GM12891 (cell line): ENCODE results near the gene CSF3.
A peak's percentile ranks its signal among the peaks of the same experiment; 100 is the strongest.

ENCODE experiments used
- DNase-seq: peaks from one replicate; pipeline ENCODE4 v3.0.0; 2011; ENCODE audit warnings: low spot score; ENCODE audit not compliant: insufficient read length
- FAIRE-seq: peaks from 2 replicates; lab custom pipeline; 2011; peaks lifted over from hg19 to GRCh38; lab: Jason Lieb, UNC
- PAX5 ChIP-seq: IDR thresholded peaks from 2 replicates; pipeline ENCODE4 v1.6.1; 2011; ENCODE audit warnings: low read length, moderate library complexity, mild to moderate bottlenecking; ENCODE audit not compliant: insufficient read depth, severe bottlenecking
- POLR2A ChIP-seq: IDR thresholded peaks from 2 replicates; pipeline ENCODE4 v1.6.1; 2011; ENCODE audit warnings: low read depth, low read length, control low read depth
- POLR2AphosphoS5 ChIP-seq: IDR thresholded peaks from 2 replicates; pipeline ENCODE4 v1.6.1; 2011; ENCODE audit warnings: low read depth, low read length, control low read depth
- POU2F2 ChIP-seq: IDR thresholded peaks from 2 replicates; pipeline ENCODE4 v1.6.1; 2011; ENCODE audit warnings: low read depth, mild to moderate bottlenecking, control low read depth, low read length, moderate library complexity
- SPI1 ChIP-seq: IDR thresholded peaks from 2 replicates; pipeline ENCODE4 v1.6.1; 2011; ENCODE audit warnings: low read depth, low read length, control low read depth
- TAF1 ChIP-seq: IDR thresholded peaks from 2 replicates; pipeline ENCODE4 v1.6.1; 2011; ENCODE audit warnings: low read depth, low read length, control low read depth

Gene CSF3

GRCh38 chr17:39975801-39976200, 39.4 kb upstream of the CSF3 start:
- TF ChIP-seq POLR2A (no peak), TAF1 (no peak), POLR2AphosphoS5 (no peak), PAX5 (no peak), POU2F2 (no peak), SPI1 (no peak)
- FAIRE-seq (no peak), DNase-seq (no peak)

- DNase-seq, result no peak
- no peak for FAIRE-seq
- TF ChIP-seq TAF1, result no peak
- TF ChIP-seq POLR2AphosphoS5, result no peak
- TF ChIP-seq PAX5, result no peak
- no peak for TF ChIP-seq SPI1
- TF ChIP-seq POU2F2, result no peak
- no peak for TF ChIP-seq POLR2A
These were observed 36.1 kb upstream of the CSF3 start for GRCh38 chr17:39979016-39979670.

GRCh38 chr17:39979893-39980350, 35.3 kb upstream of the CSF3 start:
- DNase-seq, result no peak
- 0 out of 2 replicates have a peak, but pooled peaks have one; percentile 12 for TF ChIP-seq POU2F2
- no peak for TF ChIP-seq PAX5
- no peak for TF ChIP-seq POLR2AphosphoS5
- 0 out of 2 replicates have a peak, but pooled peaks have one; percentile 23 for TF ChIP-seq SPI1
- TF ChIP-seq TAF1, result no peak
- no peak for TF ChIP-seq POLR2A
- FAIRE-seq, result peak; percentile 35

GRCh38 chr17:39980351-39981206, 34.7 kb upstream of the CSF3 start, which contains the start of gene PSMD3:
Gene PSMD3, plus strand, starts transcription at chr17:39980807. Its CDS starts 164 bp downstream, at chr17:39980971.
- peak; percentile 87 for DNase-seq
- TF ChIP-seq SPI1 (no peak), POU2F2 (peak; percentile 22; the same call in 1 of the 2 replicates), TAF1 (peak; percentile 84), POLR2AphosphoS5 (peak; percentile 63; the same call in 1 of the 2 replicates), POLR2A (peak; percentile 58), PAX5 (peak; percentile 34)
- peak; percentile 95 for FAIRE-seq

- DNase-seq, result no peak
- no peak for FAIRE-seq
- TF ChIP-seq PAX5 (no peak), TAF1 (no peak), POLR2A (no peak), POU2F2 (no peak), SPI1 (no peak), POLR2AphosphoS5 (no peak)
These were observed 34.0 kb upstream of the CSF3 start for GRCh38 chr17:39981207-39981741.

- FAIRE-seq (no peak), DNase-seq (no peak)
- TF ChIP-seq TAF1 (no peak), PAX5 (no peak), SPI1 (no peak), POU2F2 (no peak), POLR2AphosphoS5 (no peak), POLR2A (no peak)
These were observed 33.4 kb upstream of the CSF3 start for GRCh38 chr17:39981766-39982375.

- TF ChIP-seq POU2F2 (no peak), TAF1 (no peak), PAX5 (no peak), POLR2A (no peak), POLR2AphosphoS5 (no peak), SPI1 (no peak)
- DNase-seq (no peak), FAIRE-seq (no peak)
These were observed 26.9 kb upstream of the CSF3 start for GRCh38 chr17:39988206-39988810.

- TF ChIP-seq POU2F2, result no peak
- DNase-seq, result no peak
- no peak for FAIRE-seq
These were observed 20.8 kb upstream of the CSF3 start for GRCh38 chr17:39994448-39994847.
